NAMALWA (cell line): ENCODE data around the gene ANGPTL2.

Experiments
- DNase-seq: peaks from one replicate; pipeline ENCODE4 v3.0.0-alpha.2; 2015; ENCODE audit warnings: low spot score

The ANGPTL2 gene

GRCh38 chr9:127136081-127136879 lies 13.8 kb upstream of the ANGPTL2 start:
- no peak for DNase-seq

- no peak for DNase-seq
Measured at GRCh38 chr9:127135056-127135745, 12.8 kb upstream of the ANGPTL2 start.

GRCh38 chr9:127133739-127134167 lies 11.3 kb upstream of the ANGPTL2 start:
- DNase-seq: no peak

GRCh38 chr9:127132921-127133647 lies 10.6 kb upstream of the ANGPTL2 start:
- no peak for DNase-seq

DNA sequence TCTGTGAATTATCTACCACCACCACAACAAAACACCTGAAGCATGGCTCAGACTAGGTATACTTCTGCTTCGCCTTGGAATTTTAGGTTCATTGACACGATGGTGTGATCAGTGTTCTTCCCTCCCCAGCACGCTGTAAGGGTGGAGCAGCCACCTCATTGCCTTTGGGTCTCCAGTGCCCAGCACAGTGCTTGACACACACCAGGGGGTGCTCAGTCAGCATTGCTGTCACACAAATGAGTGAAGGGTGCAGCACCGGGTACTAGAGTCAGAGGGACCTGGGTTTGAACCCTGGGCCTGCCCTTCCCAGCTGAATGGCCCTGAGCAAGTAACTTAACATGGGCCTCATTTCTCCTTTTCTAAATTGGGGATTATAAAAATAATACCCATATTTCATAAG lies 9.9 kb upstream of the ANGPTL2 start:
- DNase-seq: no peak

DNA sequence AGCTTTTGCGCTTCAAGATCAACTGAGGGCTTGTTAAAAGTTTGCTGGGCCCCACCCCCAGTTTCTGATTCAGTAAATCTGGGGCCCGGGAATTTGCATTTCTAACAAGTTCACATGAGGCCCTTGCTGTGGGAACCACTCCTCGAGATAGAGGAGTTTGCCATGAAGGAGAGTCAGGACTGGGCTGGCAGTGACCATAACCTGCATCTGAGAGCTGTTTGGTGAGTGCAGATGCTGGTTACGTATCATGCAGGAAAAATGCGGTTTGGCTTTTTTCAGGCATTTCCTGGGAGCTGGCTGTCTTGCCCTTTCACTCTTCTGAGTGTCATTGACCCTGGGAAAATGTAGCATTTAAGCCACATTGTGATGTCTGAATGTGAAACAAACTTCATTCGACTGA lies 9.4 kb upstream of the ANGPTL2 start:
- DNase-seq: no peak

DNA sequence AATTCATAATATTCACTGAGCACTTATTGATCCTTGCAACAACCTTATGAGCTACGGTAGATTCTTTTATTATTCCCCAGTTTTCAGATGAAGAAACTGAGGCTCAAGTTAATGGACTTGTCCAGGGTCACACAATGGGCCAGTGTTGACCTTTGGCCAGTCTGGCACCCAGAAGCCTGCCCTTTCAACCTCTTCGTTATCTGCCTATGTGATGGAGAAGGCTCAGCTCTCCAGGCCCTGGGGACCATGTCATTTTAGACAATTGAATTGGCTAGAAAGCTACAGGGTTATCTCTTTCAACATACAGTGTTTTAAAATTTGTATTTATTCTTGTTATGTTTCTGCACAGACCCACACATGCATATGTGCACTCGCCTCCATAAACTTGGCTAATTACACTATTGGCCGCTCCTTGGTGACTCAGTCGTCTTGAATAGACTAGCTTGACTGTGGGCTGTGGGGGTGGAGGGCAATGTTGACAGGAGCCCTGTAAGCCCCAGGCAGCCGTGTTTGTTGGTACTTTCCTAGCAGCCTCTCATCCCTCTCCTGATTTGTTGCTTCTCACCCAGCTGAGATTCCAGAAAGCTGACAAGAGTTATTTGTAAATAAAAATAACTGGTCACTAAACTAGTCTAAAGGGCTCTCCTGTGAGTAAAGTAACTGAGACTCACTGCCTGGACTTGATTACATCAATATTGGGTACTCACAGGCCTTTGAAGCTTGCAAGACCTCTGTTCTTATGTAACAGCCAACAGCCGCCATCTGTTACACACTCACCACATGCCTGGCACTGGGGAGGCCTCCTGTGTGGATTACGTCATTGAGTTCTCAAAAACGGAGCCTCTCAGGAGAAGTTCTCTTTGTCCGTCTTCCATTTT lies 8.5 kb upstream of the ANGPTL2 start:
- DNase-seq: no peak

DNA sequence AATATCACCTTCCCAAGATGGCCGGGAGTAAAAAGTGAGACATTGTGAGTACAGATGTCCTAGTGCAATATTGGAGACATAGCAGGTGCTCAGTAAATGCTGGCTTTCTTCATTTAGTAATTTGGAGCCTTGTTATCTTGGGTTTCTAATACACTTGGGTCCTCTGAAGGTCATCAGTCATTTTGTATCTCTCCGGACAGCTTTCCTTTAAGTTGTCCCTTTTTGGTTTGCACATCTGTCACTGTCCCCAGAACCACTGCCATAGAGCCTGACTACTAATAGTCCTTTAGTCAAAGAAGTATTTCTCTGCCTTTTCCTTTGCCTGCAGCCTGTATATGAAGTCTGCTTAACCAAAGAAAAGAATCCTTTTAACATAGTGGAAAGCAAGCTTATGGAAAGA lies 7.8 kb upstream of the ANGPTL2 start:
- DNase-seq: no peak

- DNase-seq: no peak
Measured at GRCh38 chr9:127129718-127130085, 7.3 kb upstream of the ANGPTL2 start.

- no peak for DNase-seq
Measured at GRCh38 chr9:127129073-127129717, 6.8 kb upstream of the ANGPTL2 start.

DNA sequence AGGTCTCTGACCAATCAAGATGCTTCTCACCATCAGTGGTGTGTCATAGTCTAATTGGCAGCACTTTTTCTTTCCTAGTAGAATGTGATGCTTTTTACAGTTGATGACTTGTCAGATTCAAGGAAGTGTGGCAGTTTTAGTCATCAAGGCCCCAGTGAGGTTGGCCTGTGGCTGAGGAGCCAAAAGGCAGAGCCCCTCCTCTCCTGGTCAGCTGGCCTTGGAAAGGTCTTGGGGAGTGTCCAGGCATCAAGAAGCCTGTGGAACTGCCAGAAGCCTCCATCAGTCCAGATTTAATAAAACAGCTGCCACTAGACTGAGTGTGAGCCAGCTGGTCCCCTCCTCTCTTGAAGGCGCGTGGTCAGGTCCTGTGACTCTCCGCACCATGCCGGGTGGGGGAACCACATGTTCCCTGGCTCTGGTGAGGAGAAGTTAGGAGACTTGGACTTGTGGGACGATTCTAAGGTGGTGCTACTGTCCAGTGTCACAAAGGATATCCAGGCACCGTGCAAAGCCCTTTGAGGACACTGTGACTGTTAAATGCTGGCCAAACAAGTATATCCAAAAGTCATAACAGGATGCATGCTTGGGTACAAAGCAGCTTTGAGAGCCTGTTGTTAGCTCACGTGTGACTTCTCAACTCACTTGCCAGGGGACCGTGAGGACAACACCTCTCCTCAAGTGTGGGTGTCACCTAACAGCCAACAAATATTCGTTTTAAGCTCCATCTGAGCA lies 6.1 kb upstream of the ANGPTL2 start:
- DNase-seq: no peak

DNA sequence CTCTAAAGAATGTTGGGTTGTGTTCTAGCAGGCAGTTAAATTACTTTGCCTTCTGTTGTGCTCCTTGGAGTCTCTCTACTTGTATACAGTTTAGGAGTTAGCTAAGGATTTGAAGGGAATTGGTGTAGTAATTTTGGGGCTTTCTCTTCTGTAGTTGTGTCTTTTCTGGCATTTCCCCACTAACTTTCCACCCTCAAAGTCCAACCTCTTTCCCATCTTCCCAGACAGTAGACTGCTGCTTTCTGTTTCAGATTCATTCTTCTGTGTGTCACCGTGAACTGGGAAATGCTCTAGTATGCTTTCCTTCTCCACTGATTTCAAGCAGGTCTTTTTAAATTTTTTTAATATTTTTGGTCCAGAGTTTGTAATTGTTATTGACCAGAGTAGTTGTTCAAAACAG lies 4.5 kb upstream of the ANGPTL2 start:
- no peak for DNase-seq

DNA sequence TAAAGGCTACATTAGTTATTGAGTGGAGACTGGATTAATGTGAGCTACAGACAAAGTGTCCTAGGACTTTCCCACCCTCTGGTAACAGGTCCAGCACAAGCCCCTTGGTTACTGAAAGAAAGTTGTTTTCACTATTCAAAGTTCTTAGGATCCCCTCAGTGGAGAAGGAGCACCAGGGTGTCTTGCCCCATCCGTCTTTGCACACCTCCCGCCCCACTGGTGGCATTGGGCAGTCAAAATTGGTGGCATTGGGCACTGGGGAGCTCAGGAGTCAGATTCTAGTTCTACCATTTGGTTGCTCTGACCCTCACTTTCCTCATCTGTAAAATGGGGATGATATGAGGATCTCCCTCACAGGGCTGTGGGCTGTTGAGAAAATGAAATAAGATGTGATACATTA lies 2.4 kb upstream of the ANGPTL2 start:
- no peak for DNase-seq

DNA sequence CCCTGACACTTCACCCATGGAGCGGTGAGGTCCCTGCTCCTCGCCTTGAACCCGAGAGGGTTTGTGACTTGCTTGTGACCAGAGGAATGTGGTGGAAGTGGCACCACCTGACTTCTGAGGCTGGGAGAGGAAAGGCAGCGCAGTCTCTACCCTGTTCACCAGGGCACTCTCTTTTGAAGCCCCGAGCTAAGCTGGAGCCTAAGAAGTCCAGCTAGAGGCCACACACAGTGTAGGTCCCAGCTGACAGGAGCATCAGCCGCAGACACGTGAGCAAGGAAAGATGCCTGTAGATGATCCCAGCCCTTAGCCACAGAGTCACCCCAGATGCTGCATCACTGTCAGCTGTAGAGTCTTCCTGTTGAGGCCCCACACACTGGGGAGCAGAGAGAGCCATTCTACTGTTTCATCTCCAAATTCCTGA lies 1.7 kb upstream of the ANGPTL2 start:
- no peak for DNase-seq

GRCh38 chr9:127123064-127123890 lies 842 bp upstream of the ANGPTL2 start:
- DNase-seq: no peak

- no peak for DNase-seq
Measured at GRCh38 chr9:127121628-127122175, 733 bp downstream of the ANGPTL2 start.

- peak; percentile 34 for DNase-seq
Measured at GRCh38 chr9:127119320-127119709, 3.1 kb downstream of the ANGPTL2 start.

GRCh38 chr9:127118597-127119319 lies 3.7 kb downstream of the ANGPTL2 start:
- DNase-seq: no peak

GRCh38 chr9:127117801-127118200 lies 4.6 kb downstream of the ANGPTL2 start:
- no peak for DNase-seq
